GM23338 (cell line): ENCODE measurements around the gene ARHGAP30. TPM values are rescaled to one million over a fixed set of nuclear protein-coding genes. Genes with fewer than 3 reads are reported as not detected.

Source experiments
- ATAC-seq: fragments of 200-7000 bp; cut with Tn5 transposase; 3 replicates; pipeline ENCODE4 v1.9.1; 2020
- DNase-seq: peaks from one replicate; pipeline ENCODE4 v3.0.0-alpha.2; 2015; ENCODE audit warnings: low spot score
- H2AFZ ChIP-seq: fragments of 200-600 bp; sonication (generic); 2 replicates; pipeline ENCODE4 v1.8.0; 2016; ENCODE audit warnings: antibody characterized with exemption, mild to moderate bottlenecking, moderate library complexity
- H3F3A ChIP-seq: fragments of 200-600 bp; sonication (generic); replicated peaks from 2 replicates; pipeline ENCODE4 v1.8.0; 2017; ENCODE audit warnings: antibody characterized with exemption, mixed run types, low read depth
- H3K27ac ChIP-seq: fragments of 200-600 bp; sonication (generic); 2 replicates; pipeline ENCODE4 v1.6.1; 2016; ENCODE audit warnings: low read depth
- H3K27me3 ChIP-seq: fragments of 200-600 bp; sonication (generic); 2 replicates; pipeline ENCODE4 v1.8.0; 2016; ENCODE audit warnings: mild to moderate bottlenecking, mixed run types, moderate library complexity; ENCODE audit not compliant: insufficient read depth
- H3K36me3 ChIP-seq: fragments of 200-600 bp; sonication (generic); 2 replicates; pipeline ENCODE4 v1.8.0; 2016; ENCODE audit warnings: mild to moderate bottlenecking; ENCODE audit not compliant: insufficient read depth
- H3K4me1 ChIP-seq: fragments of 200-600 bp; sonication (generic); 2 replicates; pipeline ENCODE4 v1.8.0; 2016; ENCODE audit warnings: mild to moderate bottlenecking, moderate library complexity; ENCODE audit not compliant: insufficient read depth
- H3K4me2 ChIP-seq: fragments of 200-600 bp; sonication (generic); 2 replicates; pipeline ENCODE4 v1.7.1; 2017; ENCODE audit warnings: mixed run types
- H3K4me3 ChIP-seq: fragments of 200-600 bp; sonication (generic); 2 replicates; pipeline ENCODE4 v1.6.1; 2016; ENCODE audit warnings: mixed run types
- H3K79me2 ChIP-seq: fragments of 200-600 bp; sonication (generic); replicated peaks from 2 replicates; pipeline ENCODE4 v1.8.0; 2017; ENCODE audit warnings: mild to moderate bottlenecking; ENCODE audit not compliant: insufficient read depth
- H3K9me2 ChIP-seq: fragments of 200-600 bp; sonication (generic); 2 replicates; pipeline ENCODE4 v1.8.0; 2017; ENCODE audit not compliant: insufficient read depth
- H4K20me1 ChIP-seq: fragments of 200-600 bp; sonication (generic); replicated peaks from 2 replicates; pipeline ENCODE4 v1.8.0; 2017; ENCODE audit warnings: mild to moderate bottlenecking; ENCODE audit not compliant: insufficient read depth
- H3K27ac Mint-ChIP-seq: 2 replicates; pipeline ENCODE4 v1.8.0; 2020; ENCODE audit warnings: inconsistent platforms, mild to moderate bottlenecking, moderate library complexity, mixed read lengths
- H3K27me3 Mint-ChIP-seq: 3 replicates; pipeline ENCODE4 v1.8.0; 2022; ENCODE audit warnings: low read depth, mild to moderate bottlenecking, moderate library complexity, mixed read lengths, inconsistent platforms; ENCODE audit not compliant: insufficient read depth, poor library complexity
- H3K36me3 Mint-ChIP-seq: 3 replicates; pipeline ENCODE4 v1.8.0; 2021; ENCODE audit warnings: low read depth, mild to moderate bottlenecking, inconsistent platforms, moderate library complexity, mixed read lengths
- H3K4me1 Mint-ChIP-seq: 3 replicates; pipeline ENCODE4 v1.8.0; 2020; ENCODE audit warnings: mild to moderate bottlenecking, inconsistent platforms, mixed read lengths
- H3K4me3 Mint-ChIP-seq: 3 replicates; pipeline ENCODE4 v1.8.0; 2021; ENCODE audit warnings: moderate library complexity, mild to moderate bottlenecking, inconsistent platforms, mixed read lengths
- H3K9me3 Mint-ChIP-seq: 3 replicates; pipeline ENCODE4 v1.8.0; 2020; ENCODE audit warnings: moderate library complexity, mild to moderate bottlenecking, inconsistent platforms, mixed read lengths
- EZH2 ChIP-seq: fragments of 200-600 bp; sonication (generic); IDR thresholded peaks from one replicate; pipeline ENCODE4 v1.8.0; 2017; ENCODE audit warnings: antibody characterized with exemption, mild to moderate bottlenecking, low read depth; ENCODE audit not compliant: unreplicated experiment
- NANOG ChIP-seq: IDR thresholded peaks from 2 replicates; pipeline ENCODE4 v1.6.1; 2016; ENCODE audit warnings: antibody characterized with exemption, borderline replicate concordance
- POLR2AphosphoS5 ChIP-seq: IDR thresholded peaks from 2 replicates; pipeline ENCODE4 v1.6.1; 2016; ENCODE audit warnings: antibody characterized with exemption, low read depth
- polyA plus RNA-seq: library from polyadenylated mRNA; unstranded; fragments of >200 nt; fragmentation: Nextera tagmentation; extraction: Ambion mirVana; gene quantifications from 2 replicates; pipeline ENCODE4 v1.2.1, GENCODE V29; 2016
- total RNA-seq: library from RNA; depleted of rRNA; stranded (reverse); fragments of >200 nt; shearing (Covaris generic); gene quantifications from 2 replicates; pipeline ENCODE4 v1.2.3, GENCODE V29; 2014
- TF ChIP-seq, protein P1 (sequence below): fragments of 250-450 bp; sonication (Bioruptor Pico); IDR thresholded peaks from 2 replicates; pipeline ENCODE4 v1.5.0; 2020; ENCODE audit warnings: mild to moderate bottlenecking, moderate library complexity
- TF ChIP-seq, protein P2 (sequence below): IDR thresholded peaks from one replicate; pipeline ENCODE4 v1.6.1; 2018; ENCODE audit warnings: antibody characterized with exemption; ENCODE audit not compliant: unreplicated experiment

Gene ARHGAP30
- total and polyA plus RNA-seq, 2 experiments from 2014 or later: 0.45 TPM; not detected in 1

- Histone ChIP-seq H4K20me1 (no peaks in the 10 kb centered on the region), H3F3A (peaks cover 5% of the 10 kb centered on the region; the same call in 1 of the 2 replicates), H3K4me3 (no peak overlapping the region), H3K27ac (no peak overlapping the region), H3K79me2 (no peaks in the 10 kb centered on the region), H3K4me1 (peaks cover 11% of the 10 kb centered on the region), H3K36me3 (no peaks in the 10 kb centered on the region), H3K27me3 (no peaks in the 10 kb centered on the region), H2AFZ (no peak overlapping the region), H3K4me2 (no peak overlapping the region), H3K9me2 (no peaks in the 10 kb centered on the region; the same call in 1 of the 2 replicates)
- peaks cover 18% of the 10 kb centered on the region for H3K27me3 Mint-ChIP-seq
- H3K36me3 Mint-ChIP-seq: no peaks in the 10 kb centered on the region; the same call in 2 of the 3 replicates
- no peak overlapping the region for H3K27ac Mint-ChIP-seq
- H3K4me3 Mint-ChIP-seq: no peak overlapping the region; the same call in 2 of the 3 replicates
- ATAC-seq (no peak), DNase-seq (no peak)
- no peak for TF ChIP-seq NANOG
- TF ChIP-seq, protein P1, sequence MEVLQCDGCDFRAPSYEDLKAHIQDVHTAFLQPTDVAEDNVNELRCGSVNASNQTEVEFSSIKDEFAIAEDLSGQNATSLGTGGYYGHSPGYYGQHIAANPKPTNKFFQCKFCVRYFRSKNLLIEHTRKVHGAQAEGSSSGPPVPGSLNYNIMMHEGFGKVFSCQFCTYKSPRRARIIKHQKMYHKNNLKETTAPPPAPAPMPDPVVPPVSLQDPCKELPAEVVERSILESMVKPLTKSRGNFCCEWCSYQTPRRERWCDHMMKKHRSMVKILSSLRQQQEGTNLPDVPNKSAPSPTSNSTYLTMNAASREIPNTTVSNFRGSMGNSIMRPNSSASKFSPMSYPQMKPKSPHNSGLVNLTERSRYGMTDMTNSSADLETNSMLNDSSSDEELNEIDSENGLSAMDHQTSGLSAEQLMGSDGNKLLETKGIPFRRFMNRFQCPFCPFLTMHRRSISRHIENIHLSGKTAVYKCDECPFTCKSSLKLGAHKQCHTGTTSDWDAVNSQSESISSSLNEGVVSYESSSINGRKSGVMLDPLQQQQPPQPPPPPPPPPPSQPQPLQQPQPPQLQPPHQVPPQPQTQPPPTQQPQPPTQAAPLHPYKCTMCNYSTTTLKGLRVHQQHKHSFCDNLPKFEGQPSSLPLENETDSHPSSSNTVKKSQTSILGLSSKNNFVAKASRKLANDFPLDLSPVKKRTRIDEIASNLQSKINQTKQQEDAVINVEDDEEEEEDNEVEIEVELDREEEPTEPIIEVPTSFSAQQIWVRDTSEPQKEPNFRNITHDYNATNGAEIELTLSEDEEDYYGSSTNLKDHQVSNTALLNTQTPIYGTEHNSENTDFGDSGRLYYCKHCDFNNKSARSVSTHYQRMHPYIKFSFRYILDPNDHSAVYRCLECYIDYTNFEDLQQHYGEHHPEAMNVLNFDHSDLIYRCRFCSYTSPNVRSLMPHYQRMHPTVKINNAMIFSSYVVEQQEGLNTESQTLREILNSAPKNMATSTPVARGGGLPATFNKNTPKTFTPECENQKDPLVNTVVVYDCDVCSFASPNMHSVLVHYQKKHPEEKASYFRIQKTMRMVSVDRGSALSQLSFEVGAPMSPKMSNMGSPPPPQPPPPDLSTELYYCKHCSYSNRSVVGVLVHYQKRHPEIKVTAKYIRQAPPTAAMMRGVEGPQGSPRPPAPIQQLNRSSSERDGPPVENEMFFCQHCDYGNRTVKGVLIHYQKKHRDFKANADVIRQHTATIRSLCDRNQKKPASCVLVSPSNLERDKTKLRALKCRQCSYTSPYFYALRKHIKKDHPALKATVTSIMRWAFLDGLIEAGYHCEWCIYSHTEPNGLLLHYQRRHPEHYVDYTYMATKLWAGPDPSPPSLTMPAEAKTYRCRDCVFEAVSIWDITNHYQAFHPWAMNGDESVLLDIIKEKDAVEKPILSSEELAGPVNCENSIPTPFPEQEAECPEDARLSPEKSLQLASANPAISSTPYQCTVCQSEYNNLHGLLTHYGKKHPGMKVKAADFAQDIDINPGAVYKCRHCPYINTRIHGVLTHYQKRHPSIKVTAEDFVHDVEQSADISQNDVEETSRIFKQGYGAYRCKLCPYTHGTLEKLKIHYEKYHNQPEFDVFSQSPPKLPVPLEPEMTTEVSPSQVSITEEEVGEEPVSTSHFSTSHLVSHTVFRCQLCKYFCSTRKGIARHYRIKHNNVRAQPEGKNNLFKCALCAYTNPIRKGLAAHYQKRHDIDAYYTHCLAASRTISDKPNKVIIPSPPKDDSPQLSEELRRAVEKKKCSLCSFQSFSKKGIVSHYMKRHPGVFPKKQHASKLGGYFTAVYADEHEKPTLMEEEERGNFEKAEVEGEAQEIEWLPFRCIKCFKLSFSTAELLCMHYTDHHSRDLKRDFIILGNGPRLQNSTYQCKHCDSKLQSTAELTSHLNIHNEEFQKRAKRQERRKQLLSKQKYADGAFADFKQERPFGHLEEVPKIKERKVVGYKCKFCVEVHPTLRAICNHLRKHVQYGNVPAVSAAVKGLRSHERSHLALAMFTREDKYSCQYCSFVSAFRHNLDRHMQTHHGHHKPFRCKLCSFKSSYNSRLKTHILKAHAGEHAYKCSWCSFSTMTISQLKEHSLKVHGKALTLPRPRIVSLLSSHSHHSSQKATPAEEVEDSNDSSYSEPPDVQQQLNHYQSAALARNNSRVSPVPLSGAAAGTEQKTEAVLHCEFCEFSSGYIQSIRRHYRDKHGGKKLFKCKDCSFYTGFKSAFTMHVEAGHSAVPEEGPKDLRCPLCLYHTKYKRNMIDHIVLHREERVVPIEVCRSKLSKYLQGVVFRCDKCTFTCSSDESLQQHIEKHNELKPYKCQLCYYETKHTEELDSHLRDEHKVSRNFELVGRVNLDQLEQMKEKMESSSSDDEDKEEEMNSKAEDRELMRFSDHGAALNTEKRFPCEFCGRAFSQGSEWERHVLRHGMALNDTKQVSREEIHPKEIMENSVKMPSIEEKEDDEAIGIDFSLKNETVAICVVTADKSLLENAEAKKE (CRISPR knock-in tag): no peak
- TF ChIP-seq, protein P2, sequence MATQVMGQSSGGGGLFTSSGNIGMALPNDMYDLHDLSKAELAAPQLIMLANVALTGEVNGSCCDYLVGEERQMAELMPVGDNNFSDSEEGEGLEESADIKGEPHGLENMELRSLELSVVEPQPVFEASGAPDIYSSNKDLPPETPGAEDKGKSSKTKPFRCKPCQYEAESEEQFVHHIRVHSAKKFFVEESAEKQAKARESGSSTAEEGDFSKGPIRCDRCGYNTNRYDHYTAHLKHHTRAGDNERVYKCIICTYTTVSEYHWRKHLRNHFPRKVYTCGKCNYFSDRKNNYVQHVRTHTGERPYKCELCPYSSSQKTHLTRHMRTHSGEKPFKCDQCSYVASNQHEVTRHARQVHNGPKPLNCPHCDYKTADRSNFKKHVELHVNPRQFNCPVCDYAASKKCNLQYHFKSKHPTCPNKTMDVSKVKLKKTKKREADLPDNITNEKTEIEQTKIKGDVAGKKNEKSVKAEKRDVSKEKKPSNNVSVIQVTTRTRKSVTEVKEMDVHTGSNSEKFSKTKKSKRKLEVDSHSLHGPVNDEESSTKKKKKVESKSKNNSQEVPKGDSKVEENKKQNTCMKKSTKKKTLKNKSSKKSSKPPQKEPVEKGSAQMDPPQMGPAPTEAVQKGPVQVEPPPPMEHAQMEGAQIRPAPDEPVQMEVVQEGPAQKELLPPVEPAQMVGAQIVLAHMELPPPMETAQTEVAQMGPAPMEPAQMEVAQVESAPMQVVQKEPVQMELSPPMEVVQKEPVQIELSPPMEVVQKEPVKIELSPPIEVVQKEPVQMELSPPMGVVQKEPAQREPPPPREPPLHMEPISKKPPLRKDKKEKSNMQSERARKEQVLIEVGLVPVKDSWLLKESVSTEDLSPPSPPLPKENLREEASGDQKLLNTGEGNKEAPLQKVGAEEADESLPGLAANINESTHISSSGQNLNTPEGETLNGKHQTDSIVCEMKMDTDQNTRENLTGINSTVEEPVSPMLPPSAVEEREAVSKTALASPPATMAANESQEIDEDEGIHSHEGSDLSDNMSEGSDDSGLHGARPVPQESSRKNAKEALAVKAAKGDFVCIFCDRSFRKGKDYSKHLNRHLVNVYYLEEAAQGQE: no peak
- no peak for TF ChIP-seq EZH2
- TF ChIP-seq POLR2AphosphoS5: no peak
- H3K4me1 Mint-ChIP-seq: peaks cover 19% of the 10 kb centered on the region
- no peaks in the 10 kb centered on the region; the same call in 2 of the 3 replicates for H3K9me3 Mint-ChIP-seq
Observed at GRCh38 chr1:161081519-161081918, 11.8 kb upstream of the ARHGAP30 start.
